Left lung (tissue), 10 donors: Measurements from ENCODE around the gene PAPPA2. TPM values are rescaled to one million over a fixed set of nuclear protein-coding genes. Genes with fewer than 3 reads are reported as not detected.

Experiments
- ATAC-seq: fragments of 200-7000 bp; cut with Tn5 transposase; one replicate; pipeline ENCODE4 v1.9.1; 2020; ENCODE audit warnings: moderate library complexity
- DNase-seq, 4 donors: peaks; one replicate each; pipeline ENCODE4 v3.0.0-alpha.2; 2013 to 2020
- H3K27ac ChIP-seq, 2 donors: fragments of 200-600 bp; sonication (generic) in 1 of 2; one replicate each; pipeline versions ENCODE4 v1.5.0 to v1.8.0; 2020 to 2021
- H3K27me3 ChIP-seq, 2 donors: fragments of 200-600 bp; sonication (generic) in 1 of 2; one replicate each; pipeline versions ENCODE4 v1.5.0 to v1.8.0; 2020 to 2021
- H3K36me3 ChIP-seq, 2 donors: fragments of 200-600 bp; sonication (generic) in 1 of 2; one replicate each; pipeline versions ENCODE4 v1.5.0 to v1.8.0; 2020 to 2021
- H3K4me1 ChIP-seq, 2 donors: fragments of 200-600 bp; one replicate each; pipeline ENCODE4 v1.8.0; 2021
- H3K4me3 ChIP-seq, 2 donors: fragments of 200-600 bp; sonication (generic) in 1 of 2; one replicate each; pipeline versions ENCODE4 v1.5.0 to v1.8.0; 2020 to 2021; ENCODE audit warnings: mild to moderate bottlenecking in 1 of 2
- H3K9me3 ChIP-seq, 2 donors: fragments of 200-600 bp; sonication (generic) in 1 of 2; one replicate each; pipeline versions ENCODE4 v1.5.0 to v1.8.0; 2020 to 2021
- intact Hi-C, 2 donors: fragments of 100-400 bp; cut with DNase I; formaldehyde crosslinking; loops; one replicate each; pipeline versions ENCODE4 v1.11.2 to v1.14.2; 2022
- polyA plus RNA-seq, 6 donors: library from polyadenylated mRNA; unstranded; fragments of 120-200 nt; gene quantifications; one replicate each; pipeline ENCODE4 v1.2.1, GENCODE V29; 2013; ENCODE audit not compliant: insufficient read length in 6 of 6
- total RNA-seq, 2 donors: library from RNA; stranded (reverse); fragmentation: NEBNext Ultra II Directional; extraction: Animal tissue kit (Norgen Biotek cat#: 25700); gene quantifications; one replicate each; pipeline ENCODE4 v1.2.1, GENCODE V29; 2021
- TF ChIP-seq, protein P1 (sequence below), 2 donors: fragments of 200-600 bp; sonication (generic) in 1 of 2; IDR thresholded peaks; one replicate each; pipeline versions ENCODE4 v1.5.0 to v1.8.0; 2021; ENCODE audit warnings: antibody characterized with exemption in 2 of 2
- donor health status: DM: no; HTN: yes; CAD: no.
- donor health status: DM: no; HTN: no; CAD: no.

PAPPA2 gene
- total and polyA plus RNA-seq, 8 donors: 0.09 to 0.68 (median 0.27) TPM

DNA sequence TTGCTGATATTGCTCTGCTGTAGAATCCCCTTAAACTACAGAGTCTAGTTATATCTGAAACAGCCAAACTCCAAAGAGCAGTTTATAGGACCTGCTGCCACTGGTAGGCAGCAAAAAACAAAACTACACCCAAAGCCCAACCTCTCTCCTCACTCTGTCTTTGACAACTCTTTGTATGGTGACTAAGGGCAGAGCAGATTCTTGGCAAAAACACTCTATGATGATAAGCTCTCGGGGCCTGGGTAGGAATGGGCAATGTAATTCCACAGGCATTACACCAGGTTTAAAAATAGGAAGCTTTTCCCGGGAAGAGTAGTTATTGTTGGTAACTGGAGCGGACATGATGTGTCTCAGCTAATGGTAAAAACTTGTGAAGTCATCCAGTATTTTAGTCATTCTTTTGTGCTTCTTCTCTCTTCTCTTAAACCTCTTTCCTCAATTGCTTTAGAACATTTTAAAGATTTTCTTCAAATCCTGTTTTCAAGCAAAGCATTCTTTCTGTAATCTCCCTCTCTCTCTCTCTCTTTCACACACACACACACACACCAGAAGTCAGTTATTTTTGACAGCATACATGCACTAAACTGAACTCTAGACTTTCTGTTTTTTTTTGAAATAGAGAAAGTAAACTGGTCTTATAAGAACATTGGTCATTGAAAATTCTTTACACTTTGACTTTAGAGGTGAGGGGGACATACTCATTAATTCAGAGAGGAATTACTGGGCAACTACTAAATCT, 193.5 kb downstream of the PAPPA2 start:
- TF ChIP-seq, protein P1, sequence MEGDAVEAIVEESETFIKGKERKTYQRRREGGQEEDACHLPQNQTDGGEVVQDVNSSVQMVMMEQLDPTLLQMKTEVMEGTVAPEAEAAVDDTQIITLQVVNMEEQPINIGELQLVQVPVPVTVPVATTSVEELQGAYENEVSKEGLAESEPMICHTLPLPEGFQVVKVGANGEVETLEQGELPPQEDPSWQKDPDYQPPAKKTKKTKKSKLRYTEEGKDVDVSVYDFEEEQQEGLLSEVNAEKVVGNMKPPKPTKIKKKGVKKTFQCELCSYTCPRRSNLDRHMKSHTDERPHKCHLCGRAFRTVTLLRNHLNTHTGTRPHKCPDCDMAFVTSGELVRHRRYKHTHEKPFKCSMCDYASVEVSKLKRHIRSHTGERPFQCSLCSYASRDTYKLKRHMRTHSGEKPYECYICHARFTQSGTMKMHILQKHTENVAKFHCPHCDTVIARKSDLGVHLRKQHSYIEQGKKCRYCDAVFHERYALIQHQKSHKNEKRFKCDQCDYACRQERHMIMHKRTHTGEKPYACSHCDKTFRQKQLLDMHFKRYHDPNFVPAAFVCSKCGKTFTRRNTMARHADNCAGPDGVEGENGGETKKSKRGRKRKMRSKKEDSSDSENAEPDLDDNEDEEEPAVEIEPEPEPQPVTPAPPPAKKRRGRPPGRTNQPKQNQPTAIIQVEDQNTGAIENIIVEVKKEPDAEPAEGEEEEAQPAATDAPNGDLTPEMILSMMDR (IDR thresholded peaks at IDR 0.05): no peak
- Histone ChIP-seq H3K27ac (peak overlapping the region in 1 of 2 donors; percentile 3), H3K4me3 (no peak overlapping the region), H3K36me3 (no peaks in the 10 kb centered on the region), H3K4me1 (no peaks in the 10 kb centered on the region), H3K9me3 (peaks cover 0 to 16% of the 10 kb centered on the region in 2 donors), H3K27me3 (no peaks in the 10 kb centered on the region)
- DNase-seq: no peak
- intact Hi-C loops: no loop called here
- ATAC-seq: peak; percentile 42

DNA sequence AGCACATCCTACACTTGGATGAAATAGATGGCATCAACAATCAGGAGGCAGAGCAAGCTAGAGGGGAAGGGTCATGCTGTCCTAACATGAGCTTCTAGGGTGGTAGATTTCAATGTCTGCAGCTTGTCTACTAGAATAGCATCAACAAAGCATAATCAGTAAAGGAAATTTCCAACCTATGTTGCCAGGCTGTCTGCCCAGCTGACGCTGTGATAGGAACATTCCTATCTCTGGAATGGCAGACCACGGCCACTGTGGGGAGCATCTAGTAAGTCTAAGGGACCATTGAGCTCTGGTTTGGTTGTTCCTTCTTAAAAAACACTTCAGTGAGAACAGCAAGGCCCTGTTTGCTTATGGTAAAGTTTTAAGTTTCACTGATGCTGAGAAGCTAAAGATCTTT, 206.8 kb downstream of the PAPPA2 start:
- H3K36me3 ChIP-seq: no peaks in the 10 kb centered on the region
- H3K27me3 ChIP-seq: no peaks in the 10 kb centered on the region
- DNase-seq (no peak), ATAC-seq (no peak)
- TF ChIP-seq, protein P1 (IDR thresholded peaks at IDR 0.05): no peak
- no peaks in the 10 kb centered on the region for H3K4me1 ChIP-seq
- no peak overlapping the region for H3K27ac ChIP-seq
- H3K4me3 ChIP-seq: no peak overlapping the region
- no peaks in the 10 kb centered on the region for H3K9me3 ChIP-seq
- intact Hi-C loops: no loop called here

GRCh38 chr1:176670853-176671252, 207.9 kb downstream of the PAPPA2 start:
- TF ChIP-seq, protein P1 (IDR thresholded peaks at IDR 0.05): no peak
- intact Hi-C loops: no loop called here
- no peak overlapping the region for H3K4me3 ChIP-seq
- H3K4me1 ChIP-seq: no peaks in the 10 kb centered on the region
- no peaks in the 10 kb centered on the region for H3K36me3 ChIP-seq
- H3K9me3 ChIP-seq: no peaks in the 10 kb centered on the region
- H3K27ac ChIP-seq: no peak overlapping the region
- no peaks in the 10 kb centered on the region for H3K27me3 ChIP-seq
- DNase-seq (peak in 1 of 4 donors; percentile 10), ATAC-seq (peak; percentile 77)

DNA sequence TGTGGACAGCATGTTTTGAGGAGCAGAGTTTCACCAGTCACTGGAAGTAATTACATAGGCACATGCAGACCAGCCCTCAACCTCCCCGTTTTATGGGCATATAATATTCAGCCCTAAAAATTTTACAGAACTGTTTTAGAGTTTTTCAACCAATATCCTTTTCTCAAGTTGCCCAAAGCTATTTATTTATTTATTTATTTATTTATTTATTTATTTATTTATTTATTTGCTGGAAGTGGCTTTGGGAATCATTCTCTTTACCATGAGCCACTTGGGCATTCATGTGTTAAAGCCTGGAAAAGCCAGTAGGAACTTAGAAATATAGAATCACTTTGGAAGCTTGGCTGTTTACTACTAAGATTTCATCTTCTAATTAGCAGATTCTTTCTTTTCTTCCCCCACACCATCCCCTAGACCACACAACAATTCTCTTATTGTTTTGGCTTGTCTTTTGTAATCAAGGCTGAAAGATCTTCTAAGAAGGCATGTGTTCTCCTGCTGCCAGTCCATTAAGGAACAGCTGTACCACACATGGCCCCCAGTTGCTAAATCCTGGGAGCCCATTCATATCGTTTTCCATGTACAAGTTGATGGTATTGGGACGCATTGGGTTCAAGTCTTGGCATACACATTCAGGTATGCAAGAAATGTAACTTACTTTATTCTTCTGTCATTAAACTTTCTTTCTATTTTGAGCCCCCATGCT, 220.0 kb downstream of the PAPPA2 start:
- Histone ChIP-seq H3K4me3 (no peak overlapping the region), H3K27ac (no peak overlapping the region), H3K27me3 (peaks cover 0 to 4% of the 10 kb centered on the region in 2 donors), H3K4me1 (no peaks in the 10 kb centered on the region), H3K9me3 (no peaks in the 10 kb centered on the region), H3K36me3 (no peaks in the 10 kb centered on the region)
- TF ChIP-seq, protein P1 (IDR thresholded peaks at IDR 0.05): no peak
- no peak for ATAC-seq
- DNase-seq: no peak
- intact Hi-C loops: no loop called here
